K562 (cell line): ENCODE measurements around the gene SRRT. TPM values are rescaled to one million over a fixed set of nuclear protein-coding genes. Genes with fewer than 3 reads are reported as not detected.

Experiments used
- BMI1 ChIP-seq: fragments of 150-350 bp; IDR thresholded peaks from 2 replicates; pipeline ENCODE4 v1.6.1; 2014; ENCODE audit warnings: low read length
- CREB3L1 ChIP-seq: fragments of 450-650 bp; IDR thresholded peaks from 2 replicates; pipeline ENCODE4 v1.6.1; 2014; ENCODE audit warnings: low read depth, mild to moderate bottlenecking, moderate library complexity, borderline replicate concordance
- ERF ChIP-seq: fragments of 450-650 bp; formaldehyde crosslinking; IDR thresholded peaks from 2 replicates; pipeline ENCODE4 v1.4.0; 2020; ENCODE audit warnings: mild to moderate bottlenecking, mixed read lengths
- ESRRB ChIP-seq: fragments of 250-450 bp; sonication (Bioruptor Pico); IDR thresholded peaks from 2 replicates; pipeline ENCODE4 v1.5.0; 2020; ENCODE audit warnings: mild to moderate bottlenecking, moderate library complexity, borderline replicate concordance
- GTF2F1 ChIP-seq: IDR thresholded peaks from 2 replicates; pipeline ENCODE4 v1.6.1; 2011; ENCODE audit warnings: low read depth, low read length, improper control_type of control experiment
- HMGN3 ChIP-seq: IDR thresholded peaks from 2 replicates; pipeline ENCODE4 v1.6.1; 2011; ENCODE audit warnings: borderline replicate concordance, low read depth, mild to moderate bottlenecking, mixed read lengths, low read length; ENCODE audit not compliant: insufficient read length; ENCODE audit errors: extremely low read depth
- NFIX ChIP-seq: fragments of 250-450 bp; sonication (Bioruptor Pico); IDR thresholded peaks from 2 replicates; pipeline ENCODE4 v1.4.0; 2020; ENCODE audit warnings: low read depth, mild to moderate bottlenecking, moderate library complexity
- RBM39 ChIP-seq: fragments of 200-400 bp; formaldehyde crosslinking; optimal IDR thresholded peaks from 2 replicates; pipeline ENCODE3; 2018; ENCODE audit warnings: low read depth, low read length
- SAP30 ChIP-seq: fragments of 200-600 bp; sonication (generic); IDR thresholded peaks from 2 replicates; pipeline ENCODE4 v1.6.1; 2012; ENCODE audit warnings: borderline replicate concordance, low read depth, mild to moderate bottlenecking, moderate library complexity, low read length, control low read depth, inconsistent platforms; ENCODE audit not compliant: insufficient read depth, poor library complexity, severe bottlenecking
- SMARCC2 ChIP-seq: fragments of 450-650 bp; IDR thresholded peaks from 2 replicates; pipeline ENCODE4 v1.6.1; 2017; ENCODE audit warnings: antibody characterized with exemption, moderate library complexity, mild to moderate bottlenecking, low read depth
- SPI1 ChIP-seq: IDR thresholded peaks from 2 replicates; pipeline ENCODE4 v1.6.1; 2011; ENCODE audit warnings: low read depth, low read length, control low read depth, borderline replicate concordance
- TEAD4 ChIP-seq, 2 experiments: sonication (generic) in 1 of 2; formaldehyde crosslinking in 1 of 2; IDR thresholded peaks; 2 replicates each; pipeline versions ENCODE4 v1.6.1 to v1.8.0; 2012 to 2022; ENCODE audit warnings: borderline replicate concordance in 1 of 2, inconsistent platforms in 1 of 2, low read length in 1 of 2, mild to moderate bottlenecking in 1 of 2, missing genetic modification reagents in 1 of 2
- U2AF2 ChIP-seq: fragments of 200-400 bp; formaldehyde crosslinking; optimal IDR thresholded peaks from 2 replicates; pipeline ENCODE3; 2017; ENCODE audit warnings: low read depth, mild to moderate bottlenecking, low read length
- ZBTB43 ChIP-seq: sonication (generic); formaldehyde crosslinking; IDR thresholded peaks from 2 replicates; pipeline ENCODE4 v1.8.0; 2023; ENCODE audit warnings: mild to moderate bottlenecking, missing genetic modification reagents
- ZFP30 ChIP-seq: fragments of 250-450 bp; sonication (Bioruptor Pico); IDR thresholded peaks from 2 replicates; pipeline ENCODE4 v1.8.0; 2022; ENCODE audit warnings: moderate library complexity, mild to moderate bottlenecking, inconsistent platforms, borderline replicate concordance
- ZNF174 ChIP-seq: fragments of 250-450 bp; sonication (Bioruptor Pico); IDR thresholded peaks from 2 replicates; pipeline ENCODE4 v1.4.0; 2020; ENCODE audit warnings: mild to moderate bottlenecking
- ZNF175 ChIP-seq: fragments of 200-800 bp; sonication (Bioruptor generic); IDR thresholded peaks from 2 replicates; pipeline ENCODE4 v1.6.1; 2016; ENCODE audit warnings: low read depth, mild to moderate bottlenecking, missing genetic modification characterization, missing compliant biosample characterization
- ZNF324 ChIP-seq: fragments of 250-450 bp; sonication (Bioruptor Pico); IDR thresholded peaks from 2 replicates; pipeline ENCODE4 v1.4.0; 2020; ENCODE audit warnings: mild to moderate bottlenecking
- polyA plus RNA-seq, 8 experiments: library from polyadenylated mRNA; depleted of rRNA in 4 of 8; stranded (reverse) in 5 of 8; unstranded in 3 of 8; fragments of >200 nt; fragmentation: Nextera tagmentation in 2 of 8; fragmentation: Illumina TruSeq in 1 of 8; extraction: Ambion mirVana in 2 of 8; extraction: Trizol in 1 of 8; gene quantifications; 2 replicates each; pipeline versions ENCODE4 v1.2.1 to v1.2.3, GENCODE V29; 2011 to 2014; ENCODE audit warnings: inconsistent platforms in 1 of 8, missing spikeins in 1 of 8
- total RNA-seq, 7 experiments: library from RNA; depleted of rRNA in 6 of 7; stranded (reverse); fragments of >200 nt in 6 of 7; fragmentation: Illumina TruSeq in 2 of 7; extraction: Trizol in 2 of 7; gene quantifications; 2 replicates each; pipeline versions ENCODE4 v1.2.1 to v1.2.3, GENCODE V29; 2011 to 2021; ENCODE audit warnings: low replicate concordance in 1 of 7
- TF ChIP-seq, protein P1 (sequence below): fragments of 250-450 bp; sonication (Bioruptor Pico); IDR thresholded peaks from 2 replicates; pipeline ENCODE4 v1.8.0; 2021; ENCODE audit warnings: moderate library complexity, mild to moderate bottlenecking, inconsistent platforms

Gene SRRT
- total and polyA plus RNA-seq, 9 of the 15 experiments (the other 6 are each of a cell fraction or from before 2014, with no cell fraction given) = 10.3 to 263 (median 84.4) TPM

DNA sequence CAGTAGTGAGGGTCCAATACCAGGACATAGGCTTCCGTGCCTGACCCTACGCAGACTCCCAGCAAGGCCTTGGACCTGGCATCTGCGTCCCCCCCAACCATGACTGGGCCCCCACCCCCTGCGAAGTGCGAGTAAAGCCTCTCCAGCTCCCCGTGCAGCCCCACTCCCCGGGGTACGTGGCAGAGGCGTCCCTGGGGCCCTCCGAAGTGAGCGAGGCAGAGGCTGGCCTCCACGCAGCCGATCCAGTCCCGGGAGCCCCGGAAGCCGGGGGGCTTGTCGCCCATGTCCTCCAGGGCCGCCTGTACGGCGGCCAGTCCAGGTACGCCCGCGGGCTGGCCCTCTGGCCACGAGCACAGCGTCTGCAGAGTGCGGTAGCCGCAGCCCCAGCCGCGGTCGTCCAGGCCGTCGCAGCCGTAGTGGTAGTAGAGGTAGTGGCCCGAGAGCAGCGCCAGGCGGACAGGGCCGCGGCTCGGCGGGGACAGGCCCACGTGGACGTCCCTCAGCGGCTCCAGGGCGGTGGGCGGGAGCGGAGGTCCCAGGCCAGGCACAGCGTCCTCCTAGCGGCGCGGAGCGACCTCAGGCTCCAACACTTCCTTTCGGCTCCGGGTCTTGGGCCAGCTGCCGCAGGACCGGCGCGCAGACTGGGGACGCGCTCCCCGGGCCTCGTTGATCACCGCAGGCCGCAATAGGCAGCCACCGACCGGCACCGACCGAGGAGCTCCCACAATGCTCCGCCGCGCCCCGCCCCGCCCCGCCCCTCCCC is 14.3 kb downstream of the SRRT start, which contains the start of gene UFSP1 (continued):
- TF ChIP-seq RBM39 (no peak), GTF2F1 (no peak), ZNF175 (no peak), ZFP30 (no peak), ZNF174 (CRISPR knock-in tag) (no peak), HMGN3 (peak; percentile 50), SAP30 (peak; percentile 96), CREB3L1 (peak; percentile 91), SMARCC2 (no peak), U2AF2 (no peak), ZBTB43 (CRISPR knock-in tag) (0 out of 2 replicates have a peak, but pooled peaks have one; percentile 32), ERF (no peak; the same call in none of the 2 replicates), ESRRB (CRISPR knock-in tag) (no peak), SPI1 (no peak), NFIX (CRISPR knock-in tag) (no peak), BMI1 (no peak), ZNF324 (CRISPR knock-in tag) (no peak), TEAD4 (IDR thresholded peaks at IDR 0.05; ENCODE audit: low read length) (no peak), TEAD4 (CRISPR knock-in tag; IDR thresholded peaks at IDR 0.05; ENCODE audit: borderline replicate concordance) (no peak)
- TF ChIP-seq, protein P1, sequence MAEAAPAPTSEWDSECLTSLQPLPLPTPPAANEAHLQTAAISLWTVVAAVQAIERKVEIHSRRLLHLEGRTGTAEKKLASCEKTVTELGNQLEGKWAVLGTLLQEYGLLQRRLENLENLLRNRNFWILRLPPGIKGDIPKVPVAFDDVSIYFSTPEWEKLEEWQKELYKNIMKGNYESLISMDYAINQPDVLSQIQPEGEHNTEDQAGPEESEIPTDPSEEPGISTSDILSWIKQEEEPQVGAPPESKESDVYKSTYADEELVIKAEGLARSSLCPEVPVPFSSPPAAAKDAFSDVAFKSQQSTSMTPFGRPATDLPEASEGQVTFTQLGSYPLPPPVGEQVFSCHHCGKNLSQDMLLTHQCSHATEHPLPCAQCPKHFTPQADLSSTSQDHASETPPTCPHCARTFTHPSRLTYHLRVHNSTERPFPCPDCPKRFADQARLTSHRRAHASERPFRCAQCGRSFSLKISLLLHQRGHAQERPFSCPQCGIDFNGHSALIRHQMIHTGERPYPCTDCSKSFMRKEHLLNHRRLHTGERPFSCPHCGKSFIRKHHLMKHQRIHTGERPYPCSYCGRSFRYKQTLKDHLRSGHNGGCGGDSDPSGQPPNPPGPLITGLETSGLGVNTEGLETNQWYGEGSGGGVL = no peak
